Right renal cortex interstitium (tissue), 3 donors: Measurements from ENCODE around the gene DNAJB8. TPM values are rescaled to one million over a fixed set of nuclear protein-coding genes. Genes with fewer than 3 reads are reported as not detected.

Experiments used
- DNase-seq, 3 donors: peaks; one replicate each; pipeline ENCODE4 v3.0.0-alpha.2; 2013; ENCODE audit warnings: low read depth in 3 of 3, low spot score in 2 of 3
- polyA plus RNA-seq, 3 donors: library from polyadenylated mRNA; unstranded; fragments of 120-200 nt; gene quantifications; one replicate each; pipeline ENCODE4 v1.2.1, GENCODE V29; 2013; ENCODE audit not compliant: insufficient read length in 3 of 3

DNAJB8 gene
- polyA plus RNA-seq, 3 donors: not detected

DNA sequence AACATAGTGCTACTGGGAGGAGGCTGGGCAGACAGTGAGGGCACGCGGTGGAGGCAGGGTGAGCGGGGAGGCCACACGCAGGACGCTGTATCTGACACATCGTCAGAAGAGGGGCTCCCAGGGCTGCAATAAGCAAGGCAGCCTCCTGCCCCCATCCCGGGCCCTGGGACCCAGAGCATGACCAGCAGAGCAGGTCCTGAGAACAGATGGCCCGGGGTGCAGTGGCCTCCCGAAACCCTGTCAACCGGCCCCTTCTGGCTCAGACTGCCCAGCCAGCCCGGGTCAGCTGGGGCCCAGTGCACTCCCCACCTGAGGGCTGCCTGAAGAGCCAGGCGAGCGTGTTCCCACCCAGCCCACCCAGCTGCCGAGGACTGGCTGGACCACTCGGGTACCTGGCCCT, 37.4 kb downstream of the DNAJB8 start:
- DNase-seq: no peak

DNA sequence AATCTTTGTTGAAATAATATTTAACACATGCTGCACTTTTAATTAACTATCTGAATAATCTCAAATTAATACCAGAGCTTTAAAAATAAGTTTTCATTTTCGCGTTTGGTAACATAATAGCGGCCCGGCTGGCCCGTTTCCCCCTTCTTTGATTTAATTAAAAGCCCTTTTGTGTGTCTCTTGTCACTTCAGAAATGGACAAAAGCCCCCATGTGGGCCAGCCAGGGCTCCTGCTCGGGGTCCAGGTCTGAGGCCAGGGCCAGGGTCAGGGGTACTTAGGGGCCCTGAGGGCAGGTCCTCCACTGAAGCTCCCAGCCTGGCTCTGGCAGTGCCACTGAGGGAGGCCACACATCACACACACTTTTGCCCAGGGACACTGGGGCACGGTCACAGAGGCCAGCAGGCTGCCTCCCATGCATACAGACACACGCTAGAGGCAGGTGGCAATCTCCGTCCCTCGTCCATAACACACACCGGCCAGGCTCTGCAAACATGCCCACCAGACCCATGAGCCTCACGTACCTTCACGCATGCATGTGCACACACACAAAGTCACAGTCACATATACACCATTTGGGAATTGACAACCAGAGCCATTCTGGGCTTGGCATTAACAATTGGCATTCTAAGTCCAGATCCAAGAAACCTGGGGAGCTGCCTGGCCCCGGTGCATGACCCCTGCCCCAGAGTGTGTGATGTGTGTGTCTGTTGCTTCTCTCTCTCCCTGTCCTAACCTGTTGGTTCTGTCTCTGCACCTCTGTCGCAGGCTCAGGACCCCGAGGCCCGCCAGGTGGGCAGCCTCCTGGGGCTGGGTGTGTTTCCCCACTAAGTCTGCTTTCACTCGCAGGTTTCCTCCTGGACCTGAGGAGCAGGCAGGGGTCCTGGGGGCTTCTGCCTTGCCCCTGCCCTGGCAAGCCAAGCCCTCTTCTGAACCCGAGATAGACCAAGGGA, 38.5 kb downstream of the DNAJB8 start:
- no peak for DNase-seq

DNA sequence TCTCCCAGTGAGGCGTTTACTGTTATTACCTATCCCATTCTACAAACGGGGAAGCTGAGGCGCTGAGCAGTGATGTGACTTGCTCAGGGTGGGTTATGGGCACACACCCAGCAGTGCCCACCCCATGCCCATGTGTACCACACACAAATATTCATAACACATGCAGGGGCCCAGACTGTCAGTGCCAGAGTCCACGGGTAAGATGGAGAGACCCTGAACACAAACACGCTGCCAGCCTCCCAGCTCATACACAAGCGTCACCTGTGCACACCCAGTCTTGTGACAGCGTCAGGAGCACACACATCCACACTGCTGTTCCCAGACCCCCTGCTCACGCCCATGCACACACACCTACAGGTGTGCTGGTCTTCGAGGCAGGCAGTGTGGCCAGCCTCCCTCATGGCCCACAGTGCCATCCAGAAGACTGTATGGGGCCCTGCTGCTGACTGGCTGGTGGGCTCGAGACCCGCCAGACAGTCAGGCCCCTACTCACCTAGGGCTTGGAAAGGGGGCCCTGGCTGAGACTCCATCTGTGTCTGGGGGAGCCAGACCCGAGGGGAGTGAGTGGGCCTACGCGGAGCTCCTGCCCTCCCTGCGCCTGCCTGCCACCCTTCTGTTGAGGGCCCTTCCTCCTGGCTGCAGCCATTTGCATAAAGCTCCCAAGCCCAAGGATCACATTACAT, 39.4 kb downstream of the DNAJB8 start:
- DNase-seq: no peak

DNA sequence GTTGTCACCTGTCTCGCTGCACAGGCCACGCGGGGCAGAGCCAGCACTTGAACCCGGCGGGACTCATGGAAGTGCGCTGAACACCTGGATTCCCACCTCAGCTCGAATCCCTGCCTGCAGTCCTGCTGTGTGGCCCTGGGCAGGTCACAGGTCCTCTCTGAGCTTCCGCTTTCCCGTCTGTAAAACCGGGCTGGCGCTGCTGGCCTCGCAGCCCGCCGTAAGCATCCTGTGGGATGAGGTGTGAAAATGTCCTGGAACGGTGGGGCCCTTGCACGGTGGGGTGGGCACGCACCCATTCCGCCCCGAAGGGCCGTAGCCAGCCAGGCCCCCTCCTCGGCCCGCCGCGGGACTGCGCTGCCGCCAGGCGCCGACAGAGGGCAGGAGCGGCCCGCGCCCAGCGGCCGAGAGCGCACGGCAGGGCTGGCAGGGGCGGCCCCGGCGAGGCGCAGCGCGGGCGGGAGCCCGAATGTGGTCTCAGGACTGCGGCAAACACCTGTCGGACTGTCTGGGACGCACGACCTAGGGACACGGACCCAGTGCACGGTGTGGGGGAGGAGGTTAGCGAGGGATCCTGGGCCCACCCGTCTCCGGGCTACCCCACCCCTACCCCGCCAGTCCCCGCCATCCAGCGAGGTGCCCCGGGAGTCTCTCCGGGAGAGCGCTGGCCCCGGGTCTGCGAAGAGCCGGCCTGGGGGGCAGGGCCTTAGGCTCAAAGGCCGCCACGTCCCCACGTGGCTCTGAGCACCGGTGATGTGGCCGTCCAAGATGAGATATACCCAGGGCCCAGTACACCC, 40.4 kb downstream of the DNAJB8 start:
- no peak for DNase-seq

DNA sequence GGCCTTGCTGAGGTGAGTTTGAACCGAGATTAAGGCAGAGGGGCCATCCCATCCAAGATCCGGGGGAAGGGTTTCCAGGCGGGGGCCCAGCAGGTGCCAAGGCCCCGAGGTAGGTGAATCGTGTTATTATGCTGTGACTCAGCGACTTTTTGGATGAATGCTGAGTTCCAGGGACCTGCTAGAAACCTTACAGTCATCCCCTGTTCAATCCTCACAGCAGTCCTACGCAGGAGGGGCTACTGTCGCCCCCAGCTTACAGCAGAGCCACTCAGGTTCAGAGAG, 40.9 kb downstream of the DNAJB8 start:
- no peak for DNase-seq

DNA sequence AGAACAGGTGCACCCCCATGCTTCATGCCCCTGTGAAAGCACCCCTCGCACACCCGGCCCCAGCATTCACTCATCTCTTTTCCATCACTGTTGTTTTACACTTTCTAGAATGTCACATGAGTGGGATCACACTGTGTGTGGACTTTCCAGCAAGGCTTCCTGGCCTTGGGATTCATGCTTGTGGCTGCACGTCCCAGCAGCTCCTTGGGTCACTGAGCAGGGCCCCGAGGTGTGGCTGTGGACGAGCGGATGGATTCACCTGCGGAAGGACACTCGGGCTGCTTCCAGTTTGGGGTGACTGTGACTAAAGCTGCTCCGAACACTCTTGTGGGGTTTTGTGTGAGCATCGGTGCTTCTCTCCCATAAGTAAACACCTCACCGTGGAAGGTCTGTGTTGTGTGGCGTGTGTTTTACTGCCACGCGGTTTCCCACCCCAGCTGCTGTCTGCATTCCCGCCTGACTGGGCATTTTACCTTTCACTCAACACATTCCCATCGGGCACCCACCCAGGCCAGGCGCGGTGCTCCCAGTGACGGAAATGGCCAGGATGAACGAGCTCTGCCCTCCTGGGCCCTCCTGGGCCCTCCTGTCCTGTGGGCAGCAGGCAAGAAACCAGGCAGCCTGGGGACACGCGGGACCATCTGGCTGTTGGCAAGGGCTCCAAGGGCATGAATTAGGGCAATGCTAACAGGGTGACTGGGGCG, 41.4 kb downstream of the DNAJB8 start:
- DNase-seq: no peak

DNA sequence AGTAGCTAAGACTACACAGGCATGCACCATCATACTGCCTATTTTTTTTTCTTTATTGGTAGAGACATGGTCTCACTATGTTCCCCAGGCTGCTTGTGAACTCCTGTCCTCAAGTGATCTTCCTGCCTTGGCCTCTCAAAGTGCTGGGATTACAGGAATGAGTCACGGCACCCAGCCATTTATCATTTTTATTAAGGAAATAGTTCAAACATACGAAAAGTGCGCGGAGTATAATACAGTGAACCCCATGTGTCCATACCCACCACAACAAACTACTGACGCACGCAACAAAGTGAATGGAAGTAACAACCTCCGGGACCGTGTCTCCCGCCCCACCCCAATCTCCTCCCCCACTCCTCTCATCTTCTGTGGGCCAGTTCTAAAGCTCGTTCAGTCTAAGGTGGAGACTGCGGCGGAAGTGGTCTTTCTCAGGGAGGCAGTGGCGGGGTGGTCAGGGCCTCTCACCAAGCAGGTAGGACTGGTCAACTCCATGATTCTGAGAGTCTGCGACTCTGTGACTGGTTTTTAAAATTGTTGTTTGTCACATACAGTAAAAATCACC, 42.1 kb downstream of the DNAJB8 start:
- DNase-seq: no peak

DNA sequence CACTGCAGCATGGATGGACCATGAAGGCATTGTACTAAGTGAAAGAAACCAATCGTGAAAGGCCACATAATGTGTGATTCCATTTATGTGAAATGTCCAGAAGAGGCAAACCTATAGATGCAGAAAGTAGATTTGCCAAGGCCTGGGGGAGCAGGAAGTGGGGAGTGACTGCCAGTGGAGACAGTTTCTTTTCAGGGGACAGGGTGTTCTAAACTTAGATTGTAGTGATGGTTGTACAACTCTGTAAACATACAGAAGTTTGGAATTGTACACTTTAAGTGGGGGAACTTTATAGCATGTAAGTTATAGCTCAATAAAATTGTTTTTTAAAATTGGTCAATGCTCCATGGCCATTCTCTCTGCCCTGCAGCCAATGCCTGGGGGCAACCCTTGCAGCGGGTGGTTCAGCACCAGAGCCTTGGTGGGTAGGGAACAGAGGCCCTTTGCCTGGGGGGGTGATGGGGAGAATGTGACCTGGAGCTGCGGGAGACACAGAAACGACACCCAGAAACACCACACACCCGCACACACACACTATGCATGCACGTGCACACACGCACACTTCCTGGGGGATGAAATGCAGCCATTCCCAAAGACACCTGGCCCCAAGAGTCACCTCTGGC, 43.1 kb downstream of the DNAJB8 start:
- DNase-seq: no peak

DNA sequence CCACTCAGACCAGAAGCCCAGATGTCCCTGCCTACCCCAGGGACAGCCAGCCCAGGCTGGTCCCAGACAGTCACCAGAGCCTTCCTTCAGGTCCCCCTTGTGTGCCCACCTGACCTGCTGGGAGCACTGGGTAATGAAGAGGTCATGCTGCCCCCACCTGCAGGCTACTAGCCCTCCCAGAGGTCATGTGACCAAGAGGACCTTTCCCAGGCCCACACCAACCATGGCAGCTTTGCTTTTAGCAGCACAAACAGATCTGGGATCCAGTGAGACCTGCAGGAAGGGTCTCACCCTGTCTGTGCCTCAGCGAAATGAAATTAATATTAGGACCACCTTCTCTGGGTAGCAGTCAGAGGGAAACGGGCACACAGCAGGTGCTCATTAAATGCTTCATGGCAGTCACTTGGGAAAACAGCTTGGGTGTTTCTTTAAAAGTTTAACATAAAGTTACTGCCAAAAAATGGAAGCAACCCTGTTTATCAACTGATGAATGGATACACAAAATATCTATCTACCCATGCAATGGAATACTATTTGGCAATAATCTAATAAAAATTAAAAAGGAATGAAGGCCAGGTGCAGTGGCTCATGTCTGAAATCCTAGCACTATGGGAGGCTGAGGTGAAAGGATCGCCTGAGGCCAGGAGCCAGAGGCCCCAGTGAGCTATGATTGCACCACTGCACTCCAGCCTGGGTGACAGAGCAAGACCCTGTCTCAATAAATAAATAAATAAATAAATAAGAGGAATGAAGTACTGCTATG, 43.7 kb downstream of the DNAJB8 start:
- DNase-seq: no peak

DNA sequence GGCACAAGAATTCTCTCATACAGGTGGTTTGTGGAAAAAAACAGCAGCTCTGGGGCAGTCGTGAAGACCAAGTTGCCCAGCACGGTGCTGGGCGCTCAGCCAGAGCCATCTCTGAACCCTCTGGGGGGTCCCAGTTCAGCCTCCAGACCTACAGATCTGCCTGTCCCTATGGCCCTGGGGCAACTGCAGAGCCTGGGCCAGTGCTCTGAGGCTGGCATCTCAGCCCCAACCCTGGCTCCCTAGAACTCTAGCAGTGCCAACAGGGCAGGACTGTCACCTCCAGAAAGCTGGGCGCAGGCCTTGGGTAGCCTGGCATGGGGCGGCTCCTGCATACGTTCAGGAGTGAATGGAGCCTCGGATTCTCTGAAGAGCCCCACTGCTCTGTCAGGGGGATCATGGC, 44.7 kb downstream of the DNAJB8 start:
- DNase-seq: no peak

DNA sequence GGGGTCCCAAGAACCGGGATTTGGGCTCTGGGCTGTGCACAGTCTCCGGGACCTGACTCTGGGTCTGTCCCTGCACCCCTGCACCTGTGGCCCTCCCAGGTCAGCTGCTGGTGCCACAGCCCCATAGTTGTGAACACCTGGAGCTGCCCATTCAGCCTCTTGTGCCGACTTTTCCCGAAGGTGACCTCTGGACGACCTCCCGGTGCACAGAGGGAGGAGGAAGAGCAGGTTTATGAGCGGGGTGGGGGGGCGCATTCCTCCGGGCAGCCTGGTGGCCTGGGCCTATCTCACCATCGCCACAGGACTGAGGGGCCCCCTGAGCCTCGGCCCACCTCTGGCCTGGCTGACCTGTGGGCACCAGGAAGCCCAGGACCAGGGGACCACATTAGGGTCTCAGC, 45.3 kb downstream of the DNAJB8 start:
- no peak for DNase-seq

DNA sequence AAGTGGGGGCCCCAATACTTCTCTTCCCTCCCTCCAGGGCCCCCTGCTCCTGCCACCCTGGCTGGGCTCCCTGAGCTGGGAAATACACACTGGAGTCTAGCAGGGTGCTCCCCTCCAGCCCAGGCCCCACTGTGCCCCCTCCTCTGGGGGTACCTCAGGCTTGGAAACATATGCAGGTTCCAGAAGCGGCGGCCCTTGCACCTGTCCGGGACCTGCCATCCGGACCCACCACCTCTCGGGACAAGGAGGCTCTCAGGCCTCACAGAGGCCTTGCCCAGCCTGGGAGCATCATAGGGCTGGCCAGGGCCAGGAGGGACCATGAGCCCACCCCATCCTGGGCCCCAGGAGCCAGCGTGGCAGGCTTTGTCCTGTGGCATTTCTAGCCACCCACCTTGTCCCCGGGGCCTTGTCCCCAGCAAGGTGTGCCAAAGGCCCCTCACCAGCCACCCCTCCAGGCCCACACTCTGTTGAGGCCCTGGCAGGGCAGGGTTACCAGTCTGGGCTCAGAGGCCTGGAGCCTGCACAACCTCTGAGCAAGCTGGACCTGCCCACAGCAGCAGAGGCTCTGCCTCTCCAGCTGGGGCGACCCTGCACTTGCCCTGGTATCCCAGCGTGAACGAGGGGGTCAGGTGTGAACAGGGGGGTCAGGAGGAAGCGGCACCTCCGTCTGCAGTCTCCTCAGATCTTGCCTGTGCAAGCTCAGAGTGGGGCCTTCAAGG, 45.8 kb downstream of the DNAJB8 start:
- no peak for DNase-seq

DNA sequence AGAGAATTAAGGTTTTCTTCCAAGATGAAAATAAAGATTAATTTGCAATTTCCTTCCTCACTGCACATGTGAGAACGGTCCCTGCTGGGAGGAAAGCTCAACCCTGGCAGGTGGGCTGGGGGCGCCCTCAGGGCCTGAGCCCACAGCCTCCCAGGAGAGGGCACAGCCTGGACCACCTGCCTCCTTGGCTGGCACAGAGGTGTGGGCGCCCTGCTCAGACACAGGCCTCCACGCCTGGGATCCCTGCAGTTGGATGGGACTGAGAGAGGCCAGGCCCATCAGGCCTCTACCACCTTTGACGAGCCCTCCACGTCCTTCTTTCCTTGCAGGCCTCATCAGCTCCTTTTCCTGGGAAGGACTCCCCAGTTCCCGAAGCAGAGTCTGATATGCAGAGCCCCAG, 46.4 kb downstream of the DNAJB8 start:
- DNase-seq: no peak

DNA sequence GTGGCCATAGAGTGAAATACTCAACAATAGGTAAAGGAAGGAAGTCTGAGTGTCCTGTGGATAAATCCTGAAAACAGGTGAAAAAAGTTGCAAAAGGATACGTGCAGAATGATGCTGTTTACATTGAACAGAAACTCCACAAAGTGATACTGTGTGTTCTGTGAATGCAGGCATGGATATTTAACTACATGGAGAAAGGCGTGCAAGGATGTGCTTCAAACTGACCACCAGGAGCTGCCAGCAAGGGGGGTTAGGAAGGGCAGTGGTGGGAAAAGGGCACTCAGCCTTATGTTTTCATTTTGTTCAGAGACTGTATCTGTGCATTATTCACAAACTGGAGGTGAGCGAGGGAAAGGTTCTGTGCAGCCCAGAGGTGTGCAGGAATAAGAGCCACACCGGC, 47.4 kb downstream of the DNAJB8 start:
- no peak for DNase-seq

DNA sequence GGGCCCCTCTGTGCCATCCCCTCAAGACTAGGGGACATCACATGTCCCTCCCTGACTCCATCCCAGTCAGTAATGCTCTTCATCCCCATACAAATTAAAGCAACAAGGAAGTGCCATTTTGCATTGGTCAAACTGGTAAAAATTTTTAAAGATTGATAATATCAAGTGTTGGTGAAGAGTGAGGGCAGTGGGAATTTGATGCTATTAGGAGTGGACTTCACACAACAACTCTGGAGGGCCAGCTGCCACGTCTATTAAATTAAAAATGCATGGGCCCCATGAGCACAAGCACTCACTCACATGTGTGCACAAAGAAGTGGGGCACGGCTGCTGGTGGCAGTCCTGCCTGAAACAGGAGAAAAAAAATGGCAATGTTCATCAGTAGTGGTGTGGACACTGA, 47.8 kb downstream of the DNAJB8 start:
- DNase-seq: no peak

DNA sequence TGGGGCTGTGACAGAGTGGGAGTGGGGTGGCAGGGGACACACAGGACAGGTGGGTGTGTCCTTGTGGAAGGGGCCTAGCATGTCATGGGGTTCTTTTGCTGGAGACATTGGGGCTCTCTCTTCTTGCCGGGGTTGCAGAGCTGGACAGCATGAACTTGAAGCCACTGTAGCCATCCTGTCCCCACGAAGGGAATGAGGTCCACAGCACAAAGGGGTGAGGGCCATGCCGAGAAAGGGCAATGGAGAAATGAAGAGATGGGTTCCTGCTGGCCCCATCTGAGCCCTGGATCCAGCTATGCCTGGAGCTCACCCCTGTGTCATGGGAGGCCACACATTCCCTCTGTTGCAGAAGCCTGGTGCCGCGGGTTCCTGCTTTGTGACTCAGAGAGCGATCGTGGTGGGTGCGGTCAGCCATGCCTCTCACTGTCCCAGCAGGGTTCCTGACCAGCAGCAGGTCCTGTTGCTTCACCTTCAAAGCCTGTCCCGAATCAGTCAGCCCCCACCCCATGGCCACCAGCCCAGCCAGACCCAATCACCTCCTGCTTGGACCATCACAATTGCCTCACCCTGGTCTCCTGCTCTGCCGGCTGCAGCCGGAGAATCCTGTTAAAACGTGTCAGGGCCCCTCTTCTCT, 50.0 kb downstream of the DNAJB8 start:
- DNase-seq: no peak

DNA sequence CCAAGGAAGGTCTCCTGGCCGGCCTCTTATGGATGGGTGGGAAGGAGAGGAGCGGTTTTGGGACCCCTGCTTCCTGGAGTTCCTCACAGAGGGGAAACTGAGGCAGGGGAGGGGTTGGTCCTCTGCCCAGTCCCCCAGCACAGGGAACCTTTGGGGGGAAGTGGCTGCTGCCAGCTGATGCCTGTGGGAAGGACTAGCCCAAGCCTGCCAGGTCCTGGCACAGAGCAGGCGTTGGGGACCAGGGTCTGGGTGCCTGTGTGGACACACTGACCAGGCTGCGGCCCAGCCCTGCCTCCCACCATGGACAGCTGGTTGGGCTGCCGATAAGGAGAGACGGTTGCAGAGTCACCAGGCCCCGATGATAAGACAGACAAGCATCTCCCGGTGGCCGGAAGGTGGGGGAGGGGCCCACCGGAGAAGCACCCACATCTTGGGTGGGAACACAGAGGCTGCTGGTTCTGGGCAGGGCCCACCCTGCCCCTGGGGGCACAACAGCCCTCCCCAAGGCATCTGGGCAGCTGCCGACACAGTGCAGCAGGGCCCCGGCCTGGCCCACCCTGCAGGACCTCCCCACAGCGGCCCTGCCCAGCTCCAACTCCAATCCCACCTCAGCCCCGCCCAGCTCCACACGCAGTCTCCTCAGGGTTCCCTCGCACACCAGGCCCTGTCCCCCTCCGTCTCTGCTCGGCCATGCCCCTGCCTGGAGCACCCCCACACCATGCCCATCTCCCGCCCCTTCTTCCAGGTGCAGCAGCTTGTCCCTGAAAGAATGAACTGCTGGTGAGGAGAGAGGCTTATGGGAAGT, 50.7 kb downstream of the DNAJB8 start:
- no peak for DNase-seq
